Stimulated activated CD4-positive, alpha-beta T cell treated with anti-CD3 and anti-CD28 coated beads, TNF-alpha, amount 100 ng/mL, for 4 hours (primary cell): ENCODE measurements around the gene C1orf50.

Source experiments
- DNase-seq, 3 experiments: peaks; one replicate each; pipeline ENCODE4 v3.0.0-alpha.2; 2020; ENCODE audit warnings: low read depth in 3 of 3

C1orf50 gene

DNA sequence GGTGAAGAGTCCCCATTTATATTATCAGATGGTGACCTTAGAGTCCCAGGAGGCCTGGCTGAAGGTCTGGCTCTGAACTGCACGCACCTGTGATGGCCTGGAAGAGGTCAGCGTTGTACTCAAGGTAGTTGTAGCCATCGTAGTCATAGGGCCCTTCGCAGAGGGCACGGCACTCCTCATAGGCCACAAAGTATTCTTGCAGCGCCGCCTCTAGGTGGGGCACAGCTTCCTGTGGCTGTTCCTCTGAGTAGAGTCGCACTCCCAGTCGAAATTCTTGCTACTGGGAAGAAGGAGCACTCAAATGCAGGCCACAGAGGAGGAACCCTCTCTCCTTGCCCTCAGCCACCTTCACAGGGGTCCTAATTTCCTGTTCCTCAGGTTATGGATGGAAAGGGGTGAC, 7.9 kb upstream of the C1orf50 start:
- no peak for DNase-seq

DNA sequence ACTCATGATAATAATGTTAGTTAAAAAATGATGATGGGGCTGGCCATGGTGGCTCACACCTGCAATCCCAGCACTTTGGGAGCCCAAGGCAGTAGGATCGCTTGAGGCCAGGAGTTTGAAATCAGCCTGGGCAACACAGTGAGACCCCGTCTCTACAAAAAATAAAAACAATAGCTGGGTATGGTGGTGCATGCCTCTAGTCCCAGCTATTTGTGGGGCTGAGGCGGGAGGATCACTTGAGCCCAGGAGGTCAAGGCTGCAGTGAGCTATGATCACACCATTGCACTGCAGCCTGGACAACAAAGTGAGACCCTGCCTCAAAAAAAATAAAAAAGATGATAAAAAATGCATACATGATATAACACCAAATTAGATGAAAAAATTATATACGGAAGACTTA, 5.5 kb upstream of the C1orf50 start:
- no peak for DNase-seq

DNA sequence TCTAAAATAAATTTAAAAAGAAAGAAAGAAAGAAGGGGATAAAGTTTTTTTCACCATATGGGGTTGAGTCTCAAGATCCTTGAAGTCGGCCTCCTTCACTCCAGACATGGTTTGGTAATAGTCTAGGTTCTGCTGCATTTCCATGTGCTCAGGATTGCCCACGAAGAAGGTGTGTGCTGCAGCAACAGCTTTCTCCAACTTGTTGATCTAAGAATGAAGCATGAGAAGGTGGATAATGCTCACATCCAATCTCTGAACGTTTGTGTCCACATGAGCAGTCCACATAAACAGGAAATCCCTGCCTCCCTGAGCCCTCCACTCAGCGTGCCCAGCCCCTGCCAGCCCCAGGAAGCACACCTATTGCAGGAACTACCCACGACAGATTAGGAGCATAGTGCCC, 4.8 kb upstream of the C1orf50 start:
- DNase-seq: no peak

DNA sequence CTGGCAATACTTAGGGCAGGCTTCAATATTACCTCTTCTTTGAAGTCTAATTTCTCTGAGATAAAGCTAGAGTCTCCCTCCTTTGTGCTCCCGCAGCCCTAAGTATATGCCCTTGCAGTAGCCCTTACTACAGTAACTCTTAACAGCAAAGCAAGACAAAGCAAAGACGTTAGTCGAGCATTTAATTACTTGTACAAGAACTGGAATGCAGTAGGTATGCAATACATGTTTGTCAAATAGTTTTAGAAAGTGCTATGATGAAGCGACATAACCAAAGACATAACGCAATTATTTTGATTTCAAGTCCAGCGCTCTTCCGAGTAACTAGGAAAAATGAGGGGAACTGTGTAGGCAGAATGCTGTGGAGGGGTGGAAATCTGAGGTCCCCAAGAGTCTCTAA, 1.8 kb upstream of the C1orf50 start:
- no peak for DNase-seq

DNA sequence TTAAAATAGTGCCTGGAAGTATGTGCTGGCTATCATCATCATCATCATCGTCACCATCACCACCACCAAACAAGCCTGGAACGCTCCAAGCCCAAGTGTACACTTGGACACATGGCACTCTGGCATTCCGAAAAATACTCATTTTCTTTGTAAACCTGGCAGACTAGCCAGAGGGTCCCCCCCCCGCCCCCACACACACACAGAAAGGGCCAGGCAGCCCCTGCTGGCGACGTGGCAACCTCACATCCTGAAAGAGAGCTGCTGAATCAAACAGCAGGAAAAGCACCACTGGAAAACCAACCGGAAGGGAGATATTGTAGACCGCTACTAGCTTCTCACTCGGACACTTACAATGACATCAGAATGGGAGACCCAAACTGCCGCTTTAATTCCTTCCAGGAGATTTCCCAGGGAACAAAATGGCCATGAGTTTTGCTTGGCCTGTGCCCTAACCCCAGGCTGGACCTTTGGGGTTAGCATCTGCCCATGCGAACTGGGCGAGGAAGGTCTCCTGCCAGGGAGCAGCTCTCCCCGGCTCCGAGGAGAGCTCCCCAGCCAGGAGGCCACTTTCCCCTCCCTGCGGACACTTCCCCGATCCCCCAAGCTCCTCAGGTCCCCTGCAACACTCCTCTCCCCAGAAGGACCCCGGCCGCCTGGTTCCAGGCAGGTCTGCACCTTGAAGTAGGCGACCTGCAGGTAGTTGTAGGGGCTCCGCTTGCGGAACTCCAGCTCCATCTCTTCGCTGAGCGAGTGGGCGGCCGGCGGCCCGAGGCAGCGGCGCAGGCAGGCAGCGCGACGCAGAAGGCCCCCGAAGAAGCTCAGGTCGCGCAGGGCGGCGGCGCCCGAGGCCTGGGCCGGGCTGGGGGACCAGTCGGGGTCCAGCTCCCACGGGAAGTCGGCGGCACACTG, 963 bp upstream of the C1orf50 start:
- DNase-seq: peak in 1 of 3 experiments; percentile 43

DNA sequence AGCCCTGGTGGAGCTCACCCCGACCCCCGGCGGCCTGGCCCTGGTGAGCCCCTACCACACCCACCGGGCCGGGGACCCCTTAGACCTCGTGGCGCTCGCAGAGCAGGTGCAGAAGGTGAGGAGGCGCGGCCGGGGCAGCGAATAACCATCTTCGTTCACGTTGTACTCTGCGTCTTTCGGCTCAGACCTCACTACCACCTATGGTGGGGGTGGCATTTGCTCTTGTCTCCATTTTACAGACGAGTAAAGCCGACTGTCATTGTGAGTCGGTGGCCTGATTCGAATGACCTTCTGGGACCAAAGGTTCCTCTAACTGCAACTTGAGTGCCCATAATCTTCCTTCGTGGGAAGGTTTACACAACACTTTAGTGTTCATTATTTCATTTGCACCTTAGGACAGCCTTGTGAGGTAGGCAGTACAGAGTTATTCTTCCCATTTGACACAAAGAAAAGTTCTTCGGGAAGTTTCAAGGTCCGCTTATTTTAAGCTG, 506 bp downstream of the C1orf50 start:
- DNase-seq: peak in 1 of 3 experiments; percentile 25

DNA sequence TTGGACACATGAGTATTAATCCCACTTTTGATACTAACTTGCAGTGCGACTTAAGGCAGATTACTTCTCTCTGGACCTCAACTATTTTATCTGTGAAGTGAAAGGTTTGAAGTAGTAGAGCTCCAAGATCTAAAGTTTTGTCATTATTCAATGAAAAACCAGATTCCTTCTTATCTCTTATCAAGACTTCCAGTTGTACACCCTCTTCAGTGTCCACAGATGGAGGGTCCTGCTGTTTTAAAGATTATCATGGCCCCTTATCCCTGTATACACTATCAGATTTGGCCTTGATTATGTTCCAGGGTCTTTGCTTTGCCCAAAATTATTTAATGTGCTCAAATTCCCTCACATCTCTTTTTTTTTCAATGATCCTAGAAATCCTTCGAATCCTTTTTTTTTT, 1.1 kb downstream of the C1orf50 start:
- no peak for DNase-seq

DNA sequence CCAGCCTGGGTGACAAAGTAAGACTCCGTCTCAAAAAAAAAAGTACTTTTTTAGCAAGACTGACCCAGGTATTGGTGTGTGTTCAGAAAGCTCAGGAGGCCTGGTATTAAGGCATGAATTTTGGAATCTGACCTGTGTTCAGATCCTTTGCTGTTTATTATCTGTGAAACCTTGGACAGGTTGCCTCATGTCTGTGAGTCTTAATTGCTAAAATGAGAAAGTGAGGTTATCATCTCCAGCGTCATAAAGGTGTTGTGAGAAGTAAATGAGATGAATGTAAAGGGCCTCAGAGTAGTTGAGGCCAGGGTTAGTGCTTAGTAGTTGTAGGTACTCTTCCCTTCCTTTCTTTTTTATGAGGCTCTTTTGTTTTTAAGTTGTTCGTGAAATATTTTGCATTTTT, 2.8 kb downstream of the C1orf50 start:
- no peak for DNase-seq

DNA sequence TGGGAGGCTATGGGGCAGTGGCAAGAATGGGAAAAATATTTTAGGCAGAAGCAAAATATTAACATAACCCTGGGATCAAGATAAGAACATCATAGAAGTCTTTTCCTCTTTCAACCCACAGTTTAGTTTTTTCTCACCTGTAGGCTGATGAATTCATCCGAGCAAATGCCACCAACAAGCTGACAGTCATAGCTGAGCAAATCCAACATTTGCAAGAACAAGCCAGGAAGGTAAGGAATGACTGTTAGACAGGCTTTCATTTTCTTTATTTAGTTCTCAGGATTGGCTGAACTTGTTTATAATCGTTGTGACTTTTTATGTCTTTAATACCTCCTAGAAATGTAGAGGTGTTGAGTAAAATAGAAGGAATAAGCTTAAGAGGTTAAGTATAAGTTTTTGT, 6.4 kb downstream of the C1orf50 start:
- DNase-seq: no peak

DNA sequence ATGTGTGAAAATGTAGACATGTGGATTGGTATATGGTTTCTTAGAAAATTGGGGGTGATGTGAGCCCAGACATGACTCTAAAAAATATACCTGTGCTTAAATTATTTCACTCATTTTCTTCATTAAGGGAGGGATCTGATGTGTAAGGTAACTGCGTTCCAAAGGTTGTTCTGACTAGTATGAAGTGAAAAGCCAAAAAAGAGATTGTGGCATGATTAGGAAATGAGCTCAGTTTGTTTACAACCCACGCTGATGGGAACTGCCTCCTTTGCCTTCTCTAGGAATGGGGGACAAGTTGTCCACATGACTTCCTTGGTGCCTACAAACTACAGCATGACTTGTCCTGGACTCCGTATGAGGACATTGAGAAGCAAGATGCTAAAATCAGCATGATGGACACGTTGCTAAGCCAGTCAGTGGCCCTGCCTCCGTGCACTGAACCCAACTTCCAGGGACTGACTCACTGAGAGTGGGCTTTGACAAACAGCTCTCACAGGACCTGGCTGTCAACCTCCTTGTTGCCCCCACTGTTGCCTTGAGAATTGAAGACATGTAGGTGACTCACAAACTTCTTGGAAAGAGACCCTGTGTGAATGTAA, 8.0 kb downstream of the C1orf50 start:
- no peak for DNase-seq

DNA sequence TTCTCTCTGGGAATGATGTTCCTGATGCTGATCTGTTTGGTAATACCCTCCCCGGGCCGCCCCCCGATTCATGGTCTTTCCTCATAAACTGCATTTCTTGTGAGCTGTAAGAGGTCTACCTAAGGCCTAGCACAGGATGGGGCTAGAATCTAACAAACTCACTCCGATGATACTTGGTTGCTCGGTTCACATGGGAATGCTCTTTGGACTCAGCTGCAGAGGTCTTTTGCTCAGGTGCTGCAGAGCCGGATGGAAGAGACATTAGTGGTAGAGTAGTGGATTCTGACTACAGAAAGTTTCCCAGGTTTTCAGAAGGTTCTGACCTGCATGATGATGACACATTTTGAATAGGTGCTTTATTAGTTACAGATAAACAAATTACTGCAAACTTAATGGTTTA, 9.5 kb downstream of the C1orf50 start:
- no peak for DNase-seq

DNA sequence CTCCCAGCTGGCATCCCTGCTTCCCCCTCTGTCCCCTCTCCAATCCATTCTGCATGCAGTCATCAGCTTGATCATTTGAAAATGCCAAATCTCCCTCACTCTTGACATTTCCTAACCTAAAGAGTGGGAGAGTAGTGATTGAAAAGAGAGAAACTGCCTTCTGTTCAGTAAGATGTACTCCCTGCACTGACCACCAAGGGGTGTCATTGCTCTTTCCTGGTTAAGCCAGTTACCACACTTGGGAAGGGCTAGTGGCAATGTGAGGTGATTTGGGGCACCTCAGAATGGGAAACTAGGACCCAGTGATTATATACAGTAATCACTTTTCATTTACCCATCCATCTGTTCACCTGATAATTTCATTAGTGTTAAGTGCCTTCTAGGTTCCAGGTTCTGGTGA, 10.8 kb downstream of the C1orf50 start:
- DNase-seq: no peak

DNA sequence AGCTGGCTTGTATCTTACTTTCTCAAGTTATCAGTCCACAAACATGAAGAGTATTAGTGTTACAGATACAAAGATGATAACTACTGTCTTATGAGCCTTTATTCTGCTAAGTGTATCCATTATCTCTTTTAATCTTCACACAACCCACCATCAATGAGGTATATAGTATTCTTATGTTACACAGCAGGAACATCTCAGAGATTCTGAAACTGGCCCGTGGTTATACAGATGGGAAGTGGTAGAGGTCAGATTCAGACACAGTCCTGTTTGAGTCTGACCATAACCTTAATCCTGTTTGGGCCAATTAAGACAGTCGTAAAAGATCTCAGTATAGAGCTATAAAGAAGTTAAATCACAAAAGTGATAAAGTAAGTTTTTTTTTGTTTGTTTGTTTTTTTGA, 12.7 kb downstream of the C1orf50 start:
- no peak for DNase-seq

DNA sequence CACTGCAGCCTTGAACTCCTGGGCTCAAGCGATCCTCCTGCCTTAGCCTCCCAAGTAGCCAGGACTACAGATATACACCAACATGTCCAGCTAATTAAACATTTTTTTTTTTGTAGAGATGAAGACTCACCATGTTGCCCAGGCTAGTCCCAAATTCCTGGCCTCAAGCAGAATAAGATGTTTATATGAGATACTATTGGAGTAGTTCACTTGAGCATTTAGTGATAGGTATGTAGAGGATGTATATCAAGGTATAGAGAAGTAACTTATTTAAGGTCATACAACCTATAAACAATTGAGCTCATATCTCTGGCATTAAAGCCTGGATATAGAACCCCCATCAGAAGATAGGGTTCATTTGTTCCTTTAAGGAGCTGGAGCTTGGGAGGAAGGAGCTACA, 13.1 kb downstream of the C1orf50 start:
- DNase-seq: no peak

DNA sequence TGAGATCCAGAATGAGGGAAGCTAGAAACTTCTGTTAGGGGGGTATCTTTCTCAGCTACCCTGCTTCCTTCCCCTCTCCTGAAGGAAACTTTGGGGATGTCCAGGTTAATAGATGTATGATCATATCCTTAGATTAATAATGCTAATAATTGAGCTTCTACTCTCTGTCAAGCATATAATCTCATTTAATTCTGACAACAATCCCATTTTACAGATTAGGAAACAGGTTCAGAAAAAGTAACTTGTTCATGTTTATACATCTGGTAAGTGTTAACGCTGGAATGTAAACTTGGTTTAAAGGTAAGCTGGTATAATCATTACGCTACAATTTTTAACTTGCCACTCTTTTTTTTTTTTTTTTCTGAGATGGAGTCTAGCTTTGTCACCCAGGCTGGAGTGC, 16.0 kb downstream of the C1orf50 start:
- no peak for DNase-seq

DNA sequence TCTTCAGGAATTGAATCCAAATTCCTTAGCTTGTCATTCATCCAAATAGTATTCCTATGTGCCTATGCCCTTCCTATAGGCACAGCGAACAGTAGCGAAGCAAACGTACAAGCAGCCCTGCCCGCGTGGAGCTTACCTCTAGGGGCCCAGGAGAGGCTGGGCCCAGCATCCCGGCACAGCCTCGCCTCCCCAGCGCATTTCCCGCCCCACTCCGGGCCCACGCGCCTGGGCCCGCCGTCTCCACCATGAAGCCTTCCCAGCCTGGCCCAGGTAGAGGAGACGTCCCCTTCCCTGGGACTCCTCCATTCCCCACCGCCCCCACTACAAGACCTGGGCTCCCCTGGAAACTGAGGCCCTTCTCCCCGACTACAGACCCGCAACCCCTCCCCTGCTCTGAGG, 17.5 kb downstream of the C1orf50 start:
- DNase-seq: no peak

DNA sequence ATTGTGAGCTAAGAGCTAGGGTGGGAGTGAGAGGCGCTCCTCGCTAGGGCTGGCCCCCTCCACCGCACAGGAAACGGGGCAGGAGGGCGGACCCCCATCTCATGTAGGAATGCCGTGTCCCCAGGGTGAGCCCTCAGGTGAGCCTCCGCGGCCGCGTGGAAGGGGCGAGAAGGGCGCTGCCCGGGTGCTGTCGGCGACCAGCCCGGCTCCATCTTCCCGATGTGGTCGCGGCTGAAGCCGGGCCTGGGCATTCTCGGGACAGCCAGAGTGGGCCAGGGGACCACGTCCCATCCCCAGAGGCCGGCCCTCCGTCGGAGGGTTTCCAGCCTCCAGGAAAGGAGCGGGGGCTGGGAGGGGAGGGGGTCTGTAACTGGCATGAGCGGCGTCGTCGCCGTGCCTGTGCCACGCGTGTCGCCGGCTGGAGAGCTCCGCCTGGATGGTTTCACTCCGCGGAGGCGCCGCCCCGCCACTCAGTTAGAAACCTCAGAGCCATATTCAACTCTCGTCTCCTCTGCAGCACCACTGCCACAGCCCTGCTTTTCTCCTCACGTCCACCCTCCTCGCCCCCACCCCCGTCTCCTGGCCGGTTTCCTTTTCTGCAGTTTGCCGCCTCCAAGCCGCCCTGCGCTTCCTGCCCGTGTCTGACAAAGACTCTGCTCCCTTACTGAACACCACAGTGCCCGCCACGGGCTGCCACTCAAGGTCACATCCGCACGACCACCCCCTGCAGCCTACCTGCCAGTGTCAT, 18.1 kb downstream of the C1orf50 start, which contains the start of gene TMEM269:
Gene TMEM269 (plus strand): TSS at position 46 of the 748 bp plus-strand sequence. CDS start 4,903 bp downstream, outside the sequence.
- peak in 2 of 3 experiments; percentile 15 to 25 for DNase-seq

DNA sequence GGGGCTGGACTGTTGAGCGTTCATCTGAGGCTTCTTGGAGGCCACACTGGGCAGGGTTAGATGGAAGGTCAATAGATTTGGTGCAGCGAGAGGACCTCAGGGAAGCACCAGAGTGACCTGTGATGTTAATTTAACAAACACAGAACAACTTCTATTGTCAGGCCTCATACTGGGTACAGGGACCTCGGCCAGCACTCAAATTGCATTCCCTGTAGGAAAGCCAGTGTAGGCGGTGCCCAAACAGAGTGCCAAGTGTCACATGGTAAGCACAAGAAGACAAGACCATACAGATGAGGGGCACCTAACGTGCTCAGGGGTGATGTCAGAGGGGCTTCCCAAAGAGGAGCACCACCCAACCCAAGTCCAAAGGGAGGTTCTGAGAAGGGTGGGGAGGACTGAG, 19.0 kb downstream of the C1orf50 start:
- no peak for DNase-seq

DNA sequence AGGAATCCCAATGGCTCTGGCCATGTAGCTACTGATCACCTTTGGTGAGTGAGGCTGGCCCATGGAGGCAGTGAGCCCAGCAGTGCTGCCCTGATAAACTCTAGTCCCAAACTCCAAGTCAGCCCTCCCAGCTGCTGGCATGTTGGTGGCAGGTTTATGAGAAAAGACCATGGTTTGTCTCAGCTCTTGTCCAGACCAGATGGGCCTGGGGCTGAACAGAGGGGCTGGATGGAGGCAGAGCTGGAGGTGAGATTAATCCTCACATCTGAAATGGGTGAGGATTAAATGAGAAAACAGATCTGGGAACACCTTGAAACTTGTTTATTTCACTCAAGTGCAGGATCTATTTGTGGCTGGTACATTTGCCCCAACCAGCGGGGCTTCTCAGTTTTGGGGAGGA, 21.0 kb downstream of the C1orf50 start:
- DNase-seq: no peak

DNA sequence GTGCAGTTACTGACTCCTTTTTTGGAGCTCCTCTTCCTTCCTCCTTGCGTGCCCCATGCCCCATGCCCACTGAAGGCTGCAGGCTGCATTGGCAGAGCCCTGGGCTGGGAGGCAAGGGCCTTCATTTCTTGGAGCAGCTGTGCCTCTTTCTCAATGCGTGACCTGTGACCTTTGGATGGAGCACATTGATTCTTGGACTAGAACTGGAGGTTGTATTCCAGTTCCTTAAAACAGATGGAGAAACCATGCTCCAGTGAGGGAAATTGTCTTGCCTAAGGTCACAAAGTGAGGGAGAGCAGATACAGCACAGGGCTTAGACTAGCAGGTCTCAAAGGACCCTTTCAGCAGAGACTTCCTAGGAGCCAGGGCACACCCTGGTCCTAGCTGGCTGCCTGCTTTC, 26.8 kb downstream of the C1orf50 start:
- DNase-seq: no peak

DNA sequence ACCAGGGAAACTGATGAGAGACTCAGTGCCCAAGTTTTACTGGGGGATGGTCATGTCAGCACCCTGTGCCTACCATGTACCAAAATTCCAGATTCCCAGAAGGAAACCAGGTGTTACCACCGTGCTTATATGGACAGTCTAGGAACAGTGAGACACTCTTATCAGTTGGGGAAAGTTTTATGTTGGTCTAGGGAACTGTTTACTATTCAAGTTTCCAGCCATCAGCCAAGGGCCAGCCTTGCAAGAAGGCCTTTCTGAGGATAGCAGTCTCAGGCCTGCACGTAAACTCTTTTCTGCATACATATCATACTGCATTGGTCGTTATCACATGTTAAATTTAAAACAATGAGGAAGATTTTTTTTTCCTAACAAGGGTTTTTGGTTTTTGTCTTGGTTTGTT, 30.4 kb downstream of the C1orf50 start:
- no peak for DNase-seq

DNA sequence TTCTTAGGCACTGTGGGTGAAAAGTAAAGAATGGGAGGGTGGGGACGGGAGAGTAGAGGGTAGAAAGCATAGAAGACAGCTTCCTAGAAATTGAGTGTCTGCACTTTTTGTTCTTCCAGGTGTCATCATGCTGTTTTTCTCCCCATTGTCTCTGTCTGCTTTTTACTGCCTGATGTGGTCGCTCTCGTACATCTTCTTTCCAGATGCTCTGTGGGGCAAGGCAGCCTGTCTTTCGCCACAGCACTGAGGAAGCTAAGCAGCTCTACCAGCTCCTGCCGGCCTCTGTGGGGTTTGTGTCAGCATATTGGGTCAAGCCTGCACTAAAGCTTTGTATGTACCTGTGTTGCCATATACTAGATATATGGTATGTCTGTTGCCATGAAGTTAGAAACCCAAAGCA, 30.9 kb downstream of the C1orf50 start:
- DNase-seq: no peak
